ENCODE results near the gene ASXL2. TPM values are rescaled to one million over a fixed set of nuclear protein-coding genes. Genes with fewer than 3 reads are reported as not detected.

The ASXL2 gene
- total RNA-seq, 1 donor from 2014 or later, result 22.7 TPM

DNA sequence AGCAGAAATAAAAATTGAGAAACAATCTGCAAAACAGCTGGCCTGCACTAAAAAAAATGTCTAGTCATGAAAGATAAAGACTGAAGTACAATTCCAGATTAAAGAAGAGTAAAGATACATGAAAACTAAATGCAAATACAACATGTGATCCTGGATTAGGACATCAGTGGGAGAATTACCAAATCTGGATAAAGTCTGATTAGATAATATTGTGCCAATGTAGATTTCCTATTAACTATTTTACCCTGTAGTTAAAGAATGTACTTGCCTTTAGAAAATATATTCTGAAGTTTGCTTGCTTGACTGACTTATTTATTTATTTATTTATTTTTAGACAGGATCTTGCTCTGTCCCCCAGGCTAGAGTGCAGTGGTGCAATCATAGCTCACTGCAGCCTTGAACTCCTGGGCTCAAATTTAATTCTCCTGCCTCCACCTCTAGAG, 58.7 kb downstream of the ASXL2 start:
- Mint-ChIP-seq H3K9me3 (no peaks in the 10 kb centered on the region), H3K4me1 (peaks cover 5% of the 10 kb centered on the region), H3K36me3 (ENCODE audit: low read depth) (no peaks in the 10 kb centered on the region), H3K4me3 (no peak overlapping the region), H3K27me3 (ENCODE audit: low read depth) (no peaks in the 10 kb centered on the region), H3K27ac (ENCODE audit: unreplicated experiment) (no peak overlapping the region)
- DNase-seq (ENCODE audit: low read depth, low spot score), result no peak
- TF ChIP-seq, protein P1, sequence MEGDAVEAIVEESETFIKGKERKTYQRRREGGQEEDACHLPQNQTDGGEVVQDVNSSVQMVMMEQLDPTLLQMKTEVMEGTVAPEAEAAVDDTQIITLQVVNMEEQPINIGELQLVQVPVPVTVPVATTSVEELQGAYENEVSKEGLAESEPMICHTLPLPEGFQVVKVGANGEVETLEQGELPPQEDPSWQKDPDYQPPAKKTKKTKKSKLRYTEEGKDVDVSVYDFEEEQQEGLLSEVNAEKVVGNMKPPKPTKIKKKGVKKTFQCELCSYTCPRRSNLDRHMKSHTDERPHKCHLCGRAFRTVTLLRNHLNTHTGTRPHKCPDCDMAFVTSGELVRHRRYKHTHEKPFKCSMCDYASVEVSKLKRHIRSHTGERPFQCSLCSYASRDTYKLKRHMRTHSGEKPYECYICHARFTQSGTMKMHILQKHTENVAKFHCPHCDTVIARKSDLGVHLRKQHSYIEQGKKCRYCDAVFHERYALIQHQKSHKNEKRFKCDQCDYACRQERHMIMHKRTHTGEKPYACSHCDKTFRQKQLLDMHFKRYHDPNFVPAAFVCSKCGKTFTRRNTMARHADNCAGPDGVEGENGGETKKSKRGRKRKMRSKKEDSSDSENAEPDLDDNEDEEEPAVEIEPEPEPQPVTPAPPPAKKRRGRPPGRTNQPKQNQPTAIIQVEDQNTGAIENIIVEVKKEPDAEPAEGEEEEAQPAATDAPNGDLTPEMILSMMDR (conservative IDR thresholded peaks at IDR 0.05), result no peak

DNA sequence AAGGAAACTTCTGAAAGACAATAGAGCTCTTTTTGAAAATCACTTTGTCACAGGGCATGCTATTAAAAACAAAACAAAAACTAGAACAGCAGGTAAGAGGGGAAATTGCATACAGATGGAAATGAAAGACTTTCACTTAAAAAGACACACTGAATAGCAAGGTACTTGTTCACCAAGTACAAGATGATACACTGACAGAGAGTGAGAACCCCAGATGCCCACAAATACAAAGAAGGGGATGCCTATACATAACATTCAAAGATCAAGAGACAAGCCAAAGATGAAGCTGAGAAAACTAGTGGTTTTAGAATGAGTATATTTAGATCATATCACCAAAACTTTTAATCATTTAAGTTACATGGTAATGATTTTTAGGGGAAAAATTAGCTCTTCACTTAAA, 60.7 kb downstream of the ASXL2 start:
- no peaks in the 10 kb centered on the region for H3K36me3 Mint-ChIP-seq (ENCODE audit: low read depth)
- H3K27me3 Mint-ChIP-seq (ENCODE audit: low read depth), result no peaks in the 10 kb centered on the region
- TF ChIP-seq, protein P1 (conservative IDR thresholded peaks at IDR 0.05), result no peak
- DNase-seq (ENCODE audit: low read depth, low spot score), result no peak
- no peak overlapping the region for H3K27ac Mint-ChIP-seq (ENCODE audit: unreplicated experiment)
- no peak overlapping the region for H3K4me3 Mint-ChIP-seq
- peaks cover 5% of the 10 kb centered on the region for H3K4me1 Mint-ChIP-seq
- H3K9me3 Mint-ChIP-seq, result no peaks in the 10 kb centered on the region

DNA sequence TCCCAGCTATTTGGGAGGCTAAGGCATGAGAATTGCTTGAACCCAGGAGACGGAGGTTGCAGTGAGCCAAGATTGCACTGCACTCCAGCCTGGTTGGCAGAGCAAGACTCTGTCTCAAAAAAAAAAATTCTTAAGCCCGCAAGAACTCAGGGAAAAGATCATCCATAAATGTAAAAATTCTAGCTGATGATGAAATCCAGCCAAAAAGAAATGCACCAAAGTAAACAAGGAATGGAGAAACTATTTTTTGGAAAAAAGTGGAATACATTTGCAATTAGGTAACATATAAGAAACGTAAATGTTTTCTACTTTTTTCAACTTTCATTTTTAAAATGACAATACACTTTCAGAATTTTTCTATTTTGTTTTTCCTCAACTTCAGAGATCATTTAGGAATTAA, 61.3 kb downstream of the ASXL2 start:
- Mint-ChIP-seq H3K27ac (ENCODE audit: unreplicated experiment) (no peak overlapping the region), H3K27me3 (ENCODE audit: low read depth) (no peaks in the 10 kb centered on the region), H3K4me1 (peaks cover 5% of the 10 kb centered on the region), H3K4me3 (no peak overlapping the region), H3K9me3 (no peaks in the 10 kb centered on the region), H3K36me3 (ENCODE audit: low read depth) (no peaks in the 10 kb centered on the region)
- DNase-seq (ENCODE audit: low read depth, low spot score), result no peak
- TF ChIP-seq, protein P1 (conservative IDR thresholded peaks at IDR 0.05), result no peak

DNA sequence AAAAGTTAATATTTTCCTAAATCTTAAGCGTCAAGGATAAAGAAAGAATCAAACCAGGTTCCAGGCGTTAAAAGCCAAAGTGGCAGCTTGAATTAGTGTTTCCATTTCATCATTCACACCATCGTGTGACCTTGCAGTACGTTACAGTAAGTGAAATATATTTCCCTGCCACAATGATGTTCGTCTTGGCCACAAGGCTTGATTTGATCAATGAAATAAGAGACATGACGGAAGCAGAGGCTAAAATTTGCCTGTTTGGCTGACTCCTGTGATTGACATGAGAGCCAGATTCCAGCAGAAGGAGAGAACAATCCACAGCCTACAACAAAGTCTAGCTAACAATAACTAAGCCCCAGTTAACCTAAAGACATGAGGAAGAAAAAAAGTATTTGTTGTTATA, 62.0 kb downstream of the ASXL2 start:
- Mint-ChIP-seq H3K36me3 (ENCODE audit: low read depth) (no peaks in the 10 kb centered on the region), H3K9me3 (no peaks in the 10 kb centered on the region), H3K27ac (ENCODE audit: unreplicated experiment) (no peak overlapping the region), H3K4me3 (no peak overlapping the region), H3K27me3 (ENCODE audit: low read depth) (no peaks in the 10 kb centered on the region), H3K4me1 (peaks cover 5% of the 10 kb centered on the region)
- TF ChIP-seq, protein P1 (conservative IDR thresholded peaks at IDR 0.05), result no peak
- DNase-seq (ENCODE audit: low read depth, low spot score), result no peak

DNA sequence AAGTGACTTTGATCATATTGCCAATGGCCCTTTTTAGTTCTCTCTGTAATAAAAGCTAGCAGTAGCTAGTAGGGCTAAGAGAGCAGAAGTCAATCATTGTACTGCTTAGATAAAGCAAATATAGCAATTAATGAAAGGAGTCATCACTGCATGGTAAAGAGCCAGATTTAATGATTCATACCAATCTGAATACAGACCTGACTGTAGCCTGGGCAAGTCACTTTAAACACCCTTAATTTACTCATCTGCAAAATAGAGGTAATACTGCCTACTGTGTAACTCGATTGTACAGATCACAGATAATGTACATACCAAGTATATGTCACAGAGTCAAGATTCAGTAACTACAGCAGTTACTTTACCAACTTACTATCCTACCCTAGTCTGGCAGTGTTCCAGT, 63.6 kb downstream of the ASXL2 start:
- Mint-ChIP-seq H3K4me1 (peaks cover 5% of the 10 kb centered on the region), H3K27me3 (ENCODE audit: low read depth) (no peaks in the 10 kb centered on the region), H3K4me3 (no peak overlapping the region), H3K27ac (ENCODE audit: unreplicated experiment) (no peak overlapping the region), H3K36me3 (ENCODE audit: low read depth) (no peaks in the 10 kb centered on the region), H3K9me3 (no peaks in the 10 kb centered on the region)
- TF ChIP-seq, protein P1 (conservative IDR thresholded peaks at IDR 0.05), result no peak
- no peak for DNase-seq (ENCODE audit: low read depth, low spot score)

DNA sequence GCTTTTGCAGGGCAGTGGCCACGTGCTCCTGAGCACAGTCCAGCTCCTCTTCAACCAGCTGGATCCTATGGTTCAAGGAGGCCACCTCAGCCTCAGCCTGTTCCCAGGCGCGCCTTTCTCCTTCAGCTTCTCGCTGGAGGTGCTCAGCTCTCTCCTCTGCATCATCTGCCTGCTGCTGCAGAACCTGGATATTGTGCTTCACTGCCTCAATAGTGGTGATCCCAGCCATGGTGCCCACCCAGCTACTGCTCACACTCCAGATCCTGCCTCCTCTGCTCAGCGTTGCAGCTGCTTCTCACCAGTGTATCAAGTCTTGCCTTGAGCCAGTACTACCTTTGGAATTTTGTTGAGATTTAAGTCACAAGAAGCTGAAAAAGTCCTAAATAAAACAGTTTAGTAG, 67.9 kb downstream of the ASXL2 start:
- peaks cover 4% of the 10 kb centered on the region for H3K4me1 Mint-ChIP-seq
- no peaks in the 10 kb centered on the region for H3K9me3 Mint-ChIP-seq
- no peak for DNase-seq (ENCODE audit: low read depth, low spot score)
- no peak overlapping the region for H3K27ac Mint-ChIP-seq (ENCODE audit: unreplicated experiment)
- H3K27me3 Mint-ChIP-seq (ENCODE audit: low read depth), result no peaks in the 10 kb centered on the region
- TF ChIP-seq, protein P1 (conservative IDR thresholded peaks at IDR 0.05), result no peak
- peaks cover 3% of the 10 kb centered on the region for H3K36me3 Mint-ChIP-seq (ENCODE audit: low read depth)
- no peak overlapping the region for H3K4me3 Mint-ChIP-seq

Data from neural crest cell (in vitro differentiated cells).